Colonic mucosa (tissue), 4 donors: Measurements from ENCODE around the gene ACSS3. TPM values are rescaled to one million over a fixed set of nuclear protein-coding genes. Genes with fewer than 3 reads are reported as not detected.

Experiments used
- DNase-seq: peaks from one replicate; pipeline ENCODE4 v3.0.0-alpha.2; 2020
- H3K27ac ChIP-seq: fragments of 200-600 bp; one replicate; pipeline ENCODE4 v1.8.0; 2021
- H3K27me3 ChIP-seq: fragments of 200-600 bp; one replicate; pipeline ENCODE4 v1.8.0; 2021
- H3K36me3 ChIP-seq: fragments of 200-600 bp; one replicate; pipeline ENCODE4 v1.8.0; 2021
- H3K4me1 ChIP-seq: fragments of 200-600 bp; one replicate; pipeline ENCODE4 v1.8.0; 2021; ENCODE audit warnings: mild to moderate bottlenecking
- H3K4me3 ChIP-seq: fragments of 200-600 bp; one replicate; pipeline ENCODE4 v1.8.0; 2021
- H3K9ac ChIP-seq, 2 donors: one replicate each; pipeline ENCODE4 v1.7.0; 2013; ENCODE audit warnings: control low read depth in 2 of 2, low read depth in 2 of 2, low read length in 2 of 2
- H3K9me3 ChIP-seq: fragments of 200-600 bp; one replicate; pipeline ENCODE4 v1.8.0; 2021
- CTCF ChIP-seq: fragments of 200-600 bp; IDR thresholded peaks from one replicate; pipeline ENCODE4 v1.8.0; 2022; ENCODE audit warnings: antibody characterized with exemption, mild to moderate bottlenecking
- intact Hi-C: fragments of 100-400 bp; cut with DNase I; formaldehyde crosslinking; loops from one replicate; pipeline ENCODE4 v1.14.1; 2022
- total RNA-seq, 2 donors: library from RNA; stranded (reverse); fragmentation: NEBNext Ultra II Directional in 1 of 2; extraction: Animal tissue kit (Norgen Biotek cat#: 25700) in 1 of 2; gene quantifications; one replicate each; pipeline ENCODE4 v1.2.1, GENCODE V29; 2021
- donor health status: healthy.
- donor health status: DM: no; HTN: no; CAD: no.
- donor health status: DM: no; HTN: no; CAD: no.

ACSS3 gene
- total RNA-seq, 2 donors from 2014 or later = 0.77 to 1.6 TPM

GRCh38 chr12:81252228-81252627, 174.3 kb downstream of the ACSS3 start:
- TF ChIP-seq CTCF = no peak
- no peak overlapping the region for H3K9ac ChIP-seq
- no peaks in the 10 kb centered on the region for H3K27me3 ChIP-seq
- no peaks in the 10 kb centered on the region for H3K36me3 ChIP-seq
- no peaks in the 10 kb centered on the region for H3K4me1 ChIP-seq
- H3K27ac ChIP-seq = no peak overlapping the region
- H3K9me3 ChIP-seq = no peaks in the 10 kb centered on the region
- no peak for DNase-seq
- no peak overlapping the region for H3K4me3 ChIP-seq
- intact Hi-C loops = no loop called here

- no peak for DNase-seq
- Histone ChIP-seq H3K9ac (no peak overlapping the region), H3K27ac (no peak overlapping the region), H3K4me3 (no peak overlapping the region), H3K9me3 (no peaks in the 10 kb centered on the region), H3K36me3 (no peaks in the 10 kb centered on the region), H3K27me3 (no peaks in the 10 kb centered on the region), H3K4me1 (no peaks in the 10 kb centered on the region)
- intact Hi-C loops = no loop called here
- no peak for TF ChIP-seq CTCF
Measured at GRCh38 chr12:81253360-81253759, 175.5 kb downstream of the ACSS3 start.

- Histone ChIP-seq H3K9ac (no peak overlapping the region), H3K27me3 (no peaks in the 10 kb centered on the region), H3K27ac (no peak overlapping the region), H3K9me3 (no peaks in the 10 kb centered on the region), H3K4me1 (no peaks in the 10 kb centered on the region), H3K4me3 (no peak overlapping the region), H3K36me3 (no peaks in the 10 kb centered on the region)
- TF ChIP-seq CTCF = no peak
- no peak for DNase-seq
- intact Hi-C loops = loop anchor here (5.0 kb wide), 1 partner anchor 418 kb away; no protein-coding TSS in a partner anchor
Measured at GRCh38 chr12:81255456-81255855, 177.6 kb downstream of the ACSS3 start.

- H3K36me3 ChIP-seq = no peaks in the 10 kb centered on the region
- TF ChIP-seq CTCF = no peak
- no peak overlapping the region for H3K9ac ChIP-seq
- DNase-seq = no peak
- intact Hi-C loops = loop anchor here (5.0 kb wide), 1 partner anchor 419 kb away; no protein-coding TSS in a partner anchor
- H3K9me3 ChIP-seq = no peaks in the 10 kb centered on the region
- H3K27me3 ChIP-seq = no peaks in the 10 kb centered on the region
- H3K4me1 ChIP-seq = no peaks in the 10 kb centered on the region
- no peak overlapping the region for H3K27ac ChIP-seq
- H3K4me3 ChIP-seq = no peak overlapping the region
Measured at GRCh38 chr12:81255947-81256346, 178.1 kb downstream of the ACSS3 start.

- Histone ChIP-seq H3K36me3 (no peaks in the 10 kb centered on the region), H3K27me3 (no peaks in the 10 kb centered on the region), H3K4me3 (no peak overlapping the region), H3K9me3 (no peaks in the 10 kb centered on the region), H3K4me1 (no peaks in the 10 kb centered on the region), H3K9ac (no peak overlapping the region), H3K27ac (no peak overlapping the region)
- TF ChIP-seq CTCF = no peak
- DNase-seq = no peak
- intact Hi-C loops = loop anchor here (5.0 kb wide), 1 partner anchor 421 kb away; no protein-coding TSS in a partner anchor
Measured at GRCh38 chr12:81257947-81258551, 180.2 kb downstream of the ACSS3 start.
